HG02943 (cell line): ENCODE measurements around the gene SZT2.
"Not testable (repeated sequence)": the region's sequence is repeated elsewhere in the genome, so short reads cannot be mapped to it uniquely, and the experiment has no call there.

Source experiments
- ATAC-seq: cut with Tn5 transposase; IDR thresholded peaks from one replicate; pipeline ENCODE4 v1.9.1; 2021; ENCODE audit warnings: mild to moderate bottlenecking, low read depth, moderate library complexity; ENCODE audit not compliant: unreplicated experiment

Gene SZT2

DNA sequence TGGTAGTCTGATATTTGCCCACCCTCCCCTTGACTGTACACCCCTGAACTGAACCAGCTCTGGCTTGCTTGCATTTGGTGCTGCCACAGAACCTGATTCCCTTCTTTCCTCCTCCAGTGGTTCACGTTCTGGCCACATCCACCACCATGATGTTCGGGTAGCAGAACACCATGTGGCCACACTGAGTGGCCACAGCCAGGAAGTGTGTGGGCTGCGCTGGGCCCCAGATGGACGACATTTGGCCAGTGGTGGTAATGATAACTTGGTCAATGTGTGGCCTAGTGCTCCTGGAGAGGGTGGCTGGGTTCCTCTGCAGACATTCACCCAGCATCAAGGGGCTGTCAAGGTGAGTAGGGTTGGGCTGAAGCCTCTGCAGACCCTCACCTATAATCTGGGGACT lies 29.1 kb upstream of the SZT2 start:
- no peak for ATAC-seq

DNA sequence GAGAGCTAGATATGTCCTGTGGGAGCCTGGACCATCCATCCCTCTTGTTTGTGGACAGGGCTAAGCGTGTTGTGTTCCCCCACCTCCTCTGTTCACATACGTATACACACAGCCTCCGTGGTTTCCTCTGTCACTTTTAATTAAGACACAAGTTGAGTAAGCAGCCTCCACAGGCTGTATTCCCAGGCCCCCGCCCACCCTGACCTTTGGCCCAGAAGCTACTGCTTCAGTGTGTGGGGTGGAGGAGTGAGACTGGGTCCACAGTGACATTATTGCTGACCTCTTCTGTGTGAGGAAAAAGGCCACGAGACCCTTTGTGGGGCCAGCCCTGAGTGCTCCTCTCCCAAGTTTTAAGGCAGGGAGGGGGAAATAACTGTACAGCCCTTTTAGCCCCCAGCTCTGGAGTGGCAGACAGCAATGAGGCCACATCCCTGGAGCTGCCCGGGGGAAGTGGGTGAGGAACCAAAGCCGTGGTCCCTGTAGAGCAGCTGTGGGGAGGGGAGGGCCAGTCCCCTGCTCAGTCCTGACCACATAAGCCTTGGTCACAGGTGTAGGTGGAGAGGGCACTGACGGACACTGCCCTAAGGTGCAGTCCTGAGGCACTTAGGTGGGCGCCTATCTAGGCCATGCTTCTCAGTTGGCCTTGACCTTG lies 26.3 kb upstream of the SZT2 start:
- no peak for ATAC-seq

DNA sequence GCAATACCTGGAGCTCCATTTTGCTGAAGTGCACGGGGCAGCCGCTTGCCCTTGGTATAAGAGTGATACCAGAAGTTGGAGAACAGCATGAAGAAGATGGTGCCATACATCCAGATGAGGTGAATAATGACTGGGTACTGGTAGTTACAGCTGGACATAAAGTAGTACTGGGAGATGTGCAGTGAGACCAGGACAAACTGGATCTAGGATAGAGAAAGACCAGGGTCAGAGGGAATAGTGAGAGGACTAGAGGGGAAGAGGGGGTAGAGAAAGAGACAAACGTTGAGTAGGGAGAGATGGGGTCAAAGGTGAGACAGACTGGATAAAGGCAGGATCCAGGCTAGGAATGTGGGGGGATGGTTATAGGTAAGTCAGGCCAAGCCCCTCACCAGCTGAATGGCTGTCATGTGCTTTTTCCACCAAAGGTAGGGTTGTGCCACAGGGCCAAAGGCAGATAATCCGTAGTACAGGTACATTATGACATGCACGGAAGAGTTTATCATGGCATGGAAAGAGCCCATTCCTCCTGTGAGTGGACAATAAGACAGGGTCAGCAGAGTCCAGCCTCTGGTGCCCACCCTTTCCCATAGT lies 25.7 kb upstream of the SZT2 start:
- ATAC-seq, result no peak

DNA sequence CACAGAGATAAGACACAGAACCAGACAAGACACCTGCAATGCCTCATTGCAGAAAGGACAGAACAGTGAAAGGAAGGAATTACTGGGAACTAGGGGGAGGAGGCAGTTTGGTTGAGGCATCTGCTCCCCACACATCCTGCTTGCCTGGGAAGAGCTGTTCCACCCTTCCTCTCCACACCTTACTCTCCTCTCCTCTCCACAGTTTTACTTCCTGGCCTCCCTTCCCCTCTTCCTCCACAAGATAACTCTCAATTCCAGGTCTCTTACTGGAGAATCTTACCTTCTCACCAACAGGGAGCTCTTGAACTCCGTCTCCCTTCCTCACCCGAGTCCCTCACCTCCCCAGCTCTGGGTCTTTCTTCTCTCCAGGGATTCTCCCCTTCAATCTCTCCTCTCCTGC lies 24.0 kb upstream of the SZT2 start:
- no peak for ATAC-seq

DNA sequence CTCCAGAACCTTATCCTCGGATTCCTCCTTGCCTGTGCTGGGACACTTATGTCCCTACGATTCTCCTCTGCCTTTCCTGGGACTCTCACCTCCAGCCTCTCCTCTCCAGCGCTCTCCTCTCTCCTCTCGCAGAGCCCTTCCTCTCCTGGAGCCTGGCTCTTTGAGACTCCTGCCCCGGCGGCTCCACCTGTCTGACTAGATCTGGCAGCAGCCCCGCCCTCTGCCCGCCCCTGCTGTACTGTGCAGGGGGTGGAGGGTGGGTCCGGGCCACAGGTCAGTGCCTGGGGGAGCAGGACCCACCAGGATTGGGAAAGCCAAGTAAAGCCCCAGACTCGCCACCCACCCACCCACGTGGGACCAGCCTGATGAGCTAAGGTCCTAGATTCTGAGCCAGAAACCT lies 23.5 kb upstream of the SZT2 start:
- no peak for ATAC-seq

DNA sequence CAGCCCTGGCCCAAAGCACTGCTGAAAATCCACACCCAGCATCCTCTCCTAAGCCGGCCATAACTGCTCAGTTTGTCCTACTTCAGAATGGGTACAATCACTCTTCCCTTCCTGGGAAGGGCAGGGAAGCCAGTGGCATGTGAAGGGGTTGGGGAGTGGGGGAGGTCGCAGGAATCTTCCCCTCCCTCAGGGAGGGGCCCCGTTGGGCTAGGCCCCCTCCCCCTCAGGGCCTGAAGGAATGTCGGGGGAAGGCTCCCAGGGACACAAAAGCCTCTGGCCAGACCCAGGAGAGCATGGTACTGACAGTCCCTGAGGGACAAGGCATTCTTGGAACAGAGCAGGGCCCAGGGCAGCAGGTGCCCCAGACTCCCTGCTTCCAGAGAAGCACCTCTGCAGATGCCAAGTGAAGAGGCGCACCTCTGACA lies 23.1 kb upstream of the SZT2 start:
- ATAC-seq, result no peak

DNA sequence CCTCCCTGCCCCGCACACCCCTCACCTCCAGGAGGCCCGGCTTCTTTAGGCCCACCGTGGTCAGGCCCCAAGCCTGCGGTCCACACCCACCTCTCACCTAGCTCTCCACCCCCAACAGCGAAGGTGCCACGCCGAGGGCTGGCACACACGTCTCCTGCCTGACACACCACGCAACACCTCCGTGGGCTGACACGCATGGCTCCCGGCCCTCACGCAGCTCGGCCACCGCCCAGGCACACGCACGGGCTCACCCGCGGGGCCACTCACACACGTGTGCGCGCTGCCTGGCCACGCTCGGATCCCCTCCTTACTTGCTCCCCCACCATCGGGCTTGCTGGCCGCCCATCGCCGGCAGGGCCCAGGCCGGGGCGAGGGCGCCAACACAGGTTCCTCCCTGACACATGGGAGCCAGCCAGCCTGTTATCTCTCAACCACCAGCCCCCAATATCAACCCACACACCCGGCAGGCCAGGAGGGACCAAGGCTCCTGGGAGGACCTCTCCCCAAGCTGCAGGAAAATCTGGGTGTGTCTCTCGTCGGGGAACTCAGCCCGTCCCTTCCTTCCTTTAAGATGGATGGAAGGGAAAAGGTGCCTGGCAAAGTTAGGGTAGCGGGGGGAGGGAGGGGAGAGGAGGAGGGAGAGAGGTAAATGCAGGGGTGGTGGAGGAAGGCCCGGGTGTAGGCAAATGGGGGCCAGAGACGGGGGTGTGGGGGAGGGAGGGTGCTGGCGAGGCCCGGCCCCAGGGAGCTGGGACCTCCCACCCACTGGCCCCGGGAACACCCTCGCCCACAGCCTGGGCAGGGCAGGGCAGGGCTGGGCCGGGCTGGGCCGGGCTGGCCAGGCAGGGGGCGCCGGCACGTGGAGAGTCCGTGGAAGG lies 22.4 kb upstream of the SZT2 start:
- ATAC-seq, result peak; percentile 45

DNA sequence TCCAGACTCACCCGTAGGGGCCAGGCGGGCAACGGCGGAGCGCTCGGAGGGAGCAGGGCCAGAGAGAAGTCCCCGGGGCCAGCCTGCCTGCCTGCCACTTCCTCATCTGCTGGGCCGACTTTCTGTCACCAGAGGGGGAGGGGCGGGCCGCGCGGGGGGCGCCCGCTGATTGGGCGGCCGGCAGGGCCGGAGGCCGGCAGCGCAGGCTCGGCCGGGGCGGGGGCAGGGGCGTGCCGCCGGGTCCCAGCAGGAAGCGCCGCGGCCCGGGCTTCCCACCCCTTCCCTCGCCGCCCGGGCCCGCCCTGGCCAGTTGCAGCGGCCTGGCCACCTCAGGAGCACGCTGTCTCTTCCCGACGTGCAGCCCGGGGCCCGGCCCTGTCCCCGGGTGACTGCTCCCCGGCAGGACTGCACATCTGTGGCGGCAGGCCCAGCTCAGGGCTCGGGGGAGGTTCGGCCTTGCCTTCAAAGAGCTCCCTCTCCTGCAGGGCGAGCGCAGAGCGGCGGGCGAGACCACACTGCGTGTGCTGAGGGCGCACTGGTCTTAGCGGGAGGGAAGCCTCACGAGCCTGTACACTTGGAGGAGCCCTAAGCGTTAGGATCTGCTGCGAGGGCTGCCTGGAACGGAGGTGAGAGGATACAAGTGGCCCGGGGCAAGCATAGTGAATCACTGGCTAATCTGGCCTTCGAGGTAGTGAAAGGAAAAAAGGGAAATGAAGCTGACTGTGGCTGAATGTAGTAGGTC lies 21.6 kb upstream of the SZT2 start, which contains the start of gene ELOVL1:
ELOVL1 (minus strand) TSS at position 108 of the 742 bp plus-strand sequence. CDS start 2,402 bp downstream, outside the sequence.
- ATAC-seq, result peak; percentile 66

DNA sequence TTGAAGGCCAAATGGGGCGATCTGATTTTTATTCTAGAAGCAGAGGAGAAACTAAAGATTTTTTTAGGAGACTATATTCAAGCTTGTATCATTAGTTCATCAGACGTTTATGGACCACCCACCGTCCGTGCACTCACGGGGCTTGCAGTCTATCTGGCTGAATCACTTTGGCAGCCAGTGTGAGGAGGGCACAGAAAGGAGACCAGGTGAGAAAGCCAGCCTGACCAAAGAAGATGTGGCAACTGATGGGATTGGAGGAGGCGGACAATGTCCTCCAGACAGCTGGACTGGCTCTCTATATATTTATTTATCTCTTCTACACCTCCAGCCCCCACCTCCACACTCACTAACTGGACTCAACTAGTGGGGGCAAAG lies 21.1 kb upstream of the SZT2 start:
- ATAC-seq, result no peak

DNA sequence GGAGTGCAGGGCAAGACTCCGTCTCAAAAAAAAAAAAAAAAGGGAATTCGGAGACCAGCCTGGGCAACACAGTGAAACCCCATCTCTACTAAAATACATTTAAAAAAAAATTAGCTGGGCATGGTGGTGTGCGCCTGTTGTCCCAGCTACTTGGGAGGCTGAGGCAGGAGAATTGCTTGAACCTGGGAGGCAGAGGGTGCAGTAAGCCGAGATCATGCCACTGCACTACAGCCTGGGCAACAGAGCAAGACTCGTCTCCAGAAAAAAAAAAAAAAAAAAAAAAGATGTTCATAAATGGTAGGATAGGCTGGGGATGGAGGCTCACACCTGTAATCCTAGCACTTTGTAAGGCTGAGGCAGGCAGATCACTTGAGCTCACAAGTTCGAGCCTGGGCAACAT lies 19.9 kb upstream of the SZT2 start:
- ATAC-seq, result not testable (repeated sequence)

DNA sequence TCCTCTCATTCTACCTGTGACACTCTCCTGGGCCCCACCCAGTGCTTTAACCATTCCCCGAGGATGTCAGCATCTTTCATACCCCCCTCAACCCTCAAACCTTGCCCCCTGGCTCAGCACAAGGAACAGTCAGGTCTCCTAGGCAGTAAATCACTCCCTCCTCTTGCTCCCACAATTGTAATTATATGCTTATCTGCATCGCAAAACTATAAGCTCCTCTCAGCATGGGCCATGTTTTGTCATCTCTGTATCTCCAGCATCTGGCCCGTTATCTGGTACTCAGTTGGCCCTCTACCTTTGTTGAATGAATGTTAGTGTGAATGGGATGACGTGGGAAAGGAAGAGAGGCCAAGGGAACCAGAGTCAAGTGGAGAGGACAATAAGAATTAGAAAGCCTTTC lies 19.1 kb upstream of the SZT2 start:
- no peak for ATAC-seq

DNA sequence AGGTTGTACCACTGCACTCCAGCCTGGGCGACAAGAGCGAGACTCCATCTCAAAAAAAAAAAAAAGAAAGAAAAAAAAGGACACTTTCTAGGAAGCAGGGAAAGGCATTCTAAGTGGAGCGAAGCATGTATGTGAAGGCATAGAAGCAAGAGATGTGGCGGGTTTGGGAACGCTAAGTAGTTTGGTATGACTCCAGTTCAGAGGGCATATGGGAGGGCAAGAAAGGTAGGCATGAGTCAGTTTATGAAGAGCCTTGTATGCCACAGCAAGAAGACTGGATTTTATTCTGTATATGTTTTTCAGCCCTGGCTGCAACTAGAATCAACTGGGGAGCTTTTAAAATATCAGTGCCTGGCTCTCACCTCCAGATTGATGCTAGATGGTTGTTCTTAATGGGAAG lies 17.5 kb upstream of the SZT2 start:
- no peak for ATAC-seq

DNA sequence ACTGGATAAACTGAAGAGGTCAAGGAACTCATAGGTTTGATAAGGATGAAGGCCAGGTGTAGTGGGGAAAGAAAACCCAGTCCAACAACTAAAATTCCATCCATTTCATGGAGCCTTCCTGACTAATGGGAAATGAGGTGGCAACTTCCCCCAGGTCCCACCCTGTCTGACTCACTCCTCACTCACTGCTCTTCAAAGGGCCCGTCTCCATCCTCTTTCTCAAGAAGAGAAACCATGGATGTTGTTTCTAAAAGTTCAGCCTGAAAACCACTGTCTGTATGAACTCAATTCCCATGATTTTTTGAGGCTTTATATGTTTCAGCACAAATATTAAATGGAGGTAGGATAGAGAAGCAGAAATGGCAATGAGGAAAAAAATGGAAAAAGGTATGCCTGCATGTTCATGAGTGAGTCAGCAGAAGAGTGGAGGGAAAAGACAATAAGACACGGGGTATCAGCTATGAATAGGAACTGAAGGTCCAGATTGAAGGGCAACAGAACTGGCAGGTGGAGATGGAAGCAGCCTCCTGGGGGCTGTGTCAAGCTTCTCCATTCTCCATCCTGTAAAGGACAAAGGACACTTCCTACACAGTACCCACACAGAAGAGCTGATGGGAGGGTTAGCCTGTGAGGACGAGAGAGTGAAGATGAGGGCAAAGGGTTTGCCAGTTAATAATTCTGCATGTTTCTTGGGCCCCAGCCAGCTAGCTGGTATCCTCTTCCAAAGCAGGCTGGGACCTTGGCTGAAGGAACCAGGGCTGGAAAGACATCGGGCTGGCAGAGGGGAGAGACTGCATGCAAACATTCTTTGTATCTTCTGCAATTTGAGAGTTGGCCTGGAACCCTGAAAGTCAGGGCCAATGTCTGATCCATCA lies 16.4 kb upstream of the SZT2 start:
- ATAC-seq, result no peak

DNA sequence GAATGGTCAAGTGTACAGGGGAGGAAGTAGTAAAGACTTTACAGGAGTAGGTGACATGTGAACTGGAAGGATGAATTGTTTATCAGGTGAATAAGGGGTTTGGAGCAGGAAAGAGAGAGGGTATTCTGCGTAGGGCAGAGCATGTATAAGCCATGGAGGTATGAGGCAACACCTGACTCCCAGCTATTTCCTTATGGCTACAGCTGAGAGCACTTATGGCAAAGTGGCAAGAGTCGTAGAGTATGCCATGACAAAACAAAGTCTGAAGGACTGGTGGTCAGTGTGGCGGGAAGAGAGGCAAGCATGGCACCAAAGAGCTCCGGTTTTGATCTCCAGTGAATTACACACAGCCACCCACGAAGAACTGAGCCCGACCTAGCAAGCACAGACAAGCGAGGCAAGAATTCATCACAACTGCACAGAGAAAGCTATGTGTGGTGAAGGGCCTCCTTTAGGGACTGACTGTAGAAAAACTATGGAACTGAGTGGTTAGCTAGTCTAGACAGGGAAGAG lies 12.9 kb upstream of the SZT2 start:
- no peak for ATAC-seq

DNA sequence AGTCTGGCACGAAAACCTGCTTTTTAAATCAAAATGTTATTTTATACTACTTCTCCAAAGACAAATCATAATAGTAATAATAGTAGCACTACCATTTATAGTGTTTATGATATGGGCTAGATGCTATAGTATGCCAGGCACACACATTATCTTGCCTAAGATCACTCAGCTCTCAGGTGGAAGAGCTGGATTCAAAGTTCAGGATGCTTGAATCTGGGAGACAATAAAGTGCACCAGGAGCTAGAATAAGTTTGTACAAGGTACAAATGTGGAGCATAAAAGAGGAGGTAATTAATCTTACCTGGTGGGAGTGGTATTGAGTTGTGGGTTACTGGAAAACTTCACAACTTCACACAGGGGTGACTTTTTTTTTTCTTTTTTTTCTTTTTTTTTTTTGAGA lies 11.9 kb upstream of the SZT2 start:
- ATAC-seq, result no peak

DNA sequence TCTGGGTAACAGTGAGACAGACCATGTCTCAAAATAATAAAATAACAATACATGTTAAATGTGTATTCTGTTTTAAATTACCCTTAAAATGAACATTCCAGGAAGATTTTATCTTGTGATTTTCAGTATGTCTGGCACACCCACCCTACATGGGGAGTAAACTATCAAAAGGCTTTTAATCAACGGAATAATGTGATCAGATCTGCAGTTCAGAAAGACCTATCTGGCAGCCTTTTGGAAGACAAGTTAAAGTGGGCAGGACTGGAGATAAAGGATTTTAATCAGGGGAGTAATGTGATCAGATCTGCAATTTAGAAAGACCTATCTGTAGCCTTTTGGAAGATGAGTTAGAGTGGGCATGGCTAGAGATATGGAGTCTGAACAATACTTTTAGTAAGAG lies 10.2 kb upstream of the SZT2 start:
- ATAC-seq, result no peak

DNA sequence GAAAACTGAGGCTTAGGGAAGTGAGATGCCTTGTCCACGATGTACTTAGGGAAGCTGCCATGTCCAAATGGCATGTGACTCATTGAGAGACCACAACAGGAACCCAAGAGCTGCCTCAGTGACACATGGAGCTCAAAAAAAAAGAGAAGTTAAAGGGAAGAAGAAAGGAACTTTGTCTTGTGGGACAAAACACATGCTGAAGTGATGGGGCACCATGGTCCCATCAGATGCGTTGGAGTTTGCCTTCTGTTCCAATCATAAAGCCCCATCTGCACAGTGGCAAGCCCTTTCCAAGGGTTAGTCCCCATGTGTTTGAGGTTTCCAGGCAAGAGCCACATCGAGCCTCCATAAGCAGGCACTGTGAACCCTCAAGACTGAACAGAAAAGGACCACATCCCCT lies 8.1 kb upstream of the SZT2 start:
- ATAC-seq, result no peak

DNA sequence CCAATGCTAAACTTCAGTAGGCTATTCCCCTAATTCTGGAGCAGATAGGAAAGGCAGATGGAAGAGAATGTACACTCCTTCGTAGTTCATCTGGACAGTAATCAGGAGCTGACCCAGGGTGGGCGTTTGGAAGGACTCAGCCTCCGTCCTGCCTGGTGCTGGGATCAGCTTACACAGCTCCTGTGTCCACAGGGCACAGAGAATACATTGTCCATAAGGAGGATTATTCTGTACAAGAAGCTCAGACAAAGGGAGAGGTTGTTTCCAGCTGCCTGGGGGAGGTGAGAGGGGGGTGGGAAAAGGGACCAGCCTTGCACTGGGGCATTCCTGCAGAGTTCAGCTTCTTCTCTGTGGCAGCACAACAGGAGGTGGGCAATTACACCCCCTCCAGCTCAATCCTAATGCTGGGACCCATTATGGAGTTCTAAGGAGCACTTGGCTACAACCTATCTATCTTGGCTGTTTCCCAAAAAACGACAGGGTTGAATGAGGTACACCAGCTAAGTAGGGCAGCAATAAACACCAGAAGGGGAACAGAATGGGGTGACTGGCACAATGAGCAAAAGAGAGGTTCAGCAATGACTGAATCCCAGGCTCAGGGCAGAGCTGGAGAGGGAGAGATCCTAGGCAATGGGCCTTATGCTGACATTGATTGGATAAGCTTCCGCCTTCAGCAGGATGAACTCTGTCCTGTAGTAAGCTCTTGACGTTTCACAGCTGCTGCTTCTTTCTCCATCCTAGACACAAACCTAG lies 7.5 kb upstream of the SZT2 start:
- ATAC-seq, result no peak

DNA sequence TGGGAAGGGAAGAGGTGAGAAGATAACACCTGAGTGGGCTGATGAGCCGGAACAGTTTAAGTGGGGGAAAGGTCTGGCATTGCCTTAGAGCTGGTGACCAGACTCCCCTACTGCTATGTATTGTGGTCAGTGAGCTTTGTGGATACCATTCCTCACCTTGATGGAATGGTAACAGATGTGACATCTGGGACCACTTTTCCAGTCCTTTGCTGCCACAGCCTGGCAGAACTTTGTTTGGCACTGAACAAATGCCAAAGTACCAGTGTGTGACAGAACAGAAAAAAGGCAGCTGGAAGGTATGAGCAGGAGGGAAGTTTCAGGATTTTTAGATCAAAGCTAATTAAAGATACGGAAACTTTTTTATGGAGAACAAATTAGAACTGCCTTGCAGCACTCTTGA lies 6.2 kb upstream of the SZT2 start:
- no peak for ATAC-seq
